ENCODE data around the gene DHX36.

DNA sequence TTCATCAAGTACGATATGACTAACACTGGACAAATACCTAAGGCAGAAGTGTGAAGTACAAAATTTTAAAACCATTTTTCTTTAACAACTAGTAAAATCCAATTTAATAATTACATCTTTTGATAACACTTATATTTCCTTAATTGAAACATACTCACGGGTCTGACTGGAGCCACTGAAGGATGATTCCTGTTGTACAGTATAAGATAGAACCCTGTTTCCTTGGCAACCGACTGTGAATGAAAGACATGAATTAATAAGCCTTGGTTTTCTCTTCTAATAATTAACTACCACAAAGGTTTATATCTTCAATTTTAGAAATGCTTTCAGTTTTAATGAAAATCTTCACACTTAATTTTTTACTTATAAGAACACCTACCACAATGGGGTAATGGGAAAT lies 19.4 kb downstream of the DHX36 start:
- TF ChIP-seq, protein P1, sequence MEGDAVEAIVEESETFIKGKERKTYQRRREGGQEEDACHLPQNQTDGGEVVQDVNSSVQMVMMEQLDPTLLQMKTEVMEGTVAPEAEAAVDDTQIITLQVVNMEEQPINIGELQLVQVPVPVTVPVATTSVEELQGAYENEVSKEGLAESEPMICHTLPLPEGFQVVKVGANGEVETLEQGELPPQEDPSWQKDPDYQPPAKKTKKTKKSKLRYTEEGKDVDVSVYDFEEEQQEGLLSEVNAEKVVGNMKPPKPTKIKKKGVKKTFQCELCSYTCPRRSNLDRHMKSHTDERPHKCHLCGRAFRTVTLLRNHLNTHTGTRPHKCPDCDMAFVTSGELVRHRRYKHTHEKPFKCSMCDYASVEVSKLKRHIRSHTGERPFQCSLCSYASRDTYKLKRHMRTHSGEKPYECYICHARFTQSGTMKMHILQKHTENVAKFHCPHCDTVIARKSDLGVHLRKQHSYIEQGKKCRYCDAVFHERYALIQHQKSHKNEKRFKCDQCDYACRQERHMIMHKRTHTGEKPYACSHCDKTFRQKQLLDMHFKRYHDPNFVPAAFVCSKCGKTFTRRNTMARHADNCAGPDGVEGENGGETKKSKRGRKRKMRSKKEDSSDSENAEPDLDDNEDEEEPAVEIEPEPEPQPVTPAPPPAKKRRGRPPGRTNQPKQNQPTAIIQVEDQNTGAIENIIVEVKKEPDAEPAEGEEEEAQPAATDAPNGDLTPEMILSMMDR (IDR thresholded peaks at IDR 0.05): no peak
- TF ChIP-seq POLR2AphosphoS5 (IDR thresholded peaks at IDR 0.05): no peak
- no peak for TF ChIP-seq POLR2A (IDR thresholded peaks at IDR 0.05)
- no peak for TF ChIP-seq EP300 (IDR thresholded peaks at IDR 0.05; ENCODE audit: low read depth)
